22Rv1 (cell line): Measurements from ENCODE around the gene SFPQ.

Source experiments
- H3K27ac ChIP-seq: fragments of 450-650 bp; 2 replicates; pipeline ENCODE4 v1.5.1; 2017
- ZFX ChIP-seq: fragments of 450-650 bp; IDR thresholded peaks from 2 replicates; pipeline ENCODE4 v1.6.1; 2017; ENCODE audit warnings: antibody characterized with exemption, borderline replicate concordance
- TF ChIP-seq, protein P1 (sequence below): fragments of 450-650 bp; IDR thresholded peaks from 2 replicates; pipeline ENCODE4 v1.5.1; 2017; ENCODE audit warnings: mild to moderate bottlenecking

The SFPQ gene

DNA sequence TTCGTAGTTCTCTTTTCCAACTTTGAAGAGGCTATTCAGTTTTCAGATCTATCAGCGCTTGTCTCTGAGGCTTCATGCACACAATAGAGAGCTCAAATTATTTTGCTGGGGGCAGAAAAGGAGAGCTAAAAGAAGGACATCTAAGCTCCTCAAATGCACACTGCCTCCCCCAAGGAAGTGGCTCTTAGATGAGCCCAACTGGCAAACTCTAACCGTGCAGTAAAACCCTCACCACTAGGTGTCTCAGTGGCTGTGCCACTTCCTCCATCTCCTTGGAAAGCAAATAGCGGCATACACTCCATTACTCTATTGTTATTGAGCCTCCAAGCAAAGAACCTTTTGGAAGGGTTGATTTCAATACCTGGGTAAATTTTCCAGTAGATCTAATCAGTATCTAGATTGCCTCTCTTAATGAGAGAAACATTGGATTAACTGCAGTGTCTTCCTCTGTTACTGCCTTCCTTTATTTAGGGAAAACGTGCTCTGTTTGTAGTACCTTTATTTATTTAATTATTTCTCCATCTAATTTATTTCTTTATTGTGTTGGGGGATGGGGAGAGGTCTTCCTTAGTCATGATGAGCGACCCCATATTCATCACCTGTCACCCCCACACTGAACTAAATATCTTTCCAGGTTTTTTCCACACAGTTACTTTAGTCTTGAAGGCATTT is 9.2 kb upstream of the SFPQ start:
- no peak overlapping the region for H3K27ac ChIP-seq
- no peak for TF ChIP-seq ZFX
- TF ChIP-seq, protein P1, sequence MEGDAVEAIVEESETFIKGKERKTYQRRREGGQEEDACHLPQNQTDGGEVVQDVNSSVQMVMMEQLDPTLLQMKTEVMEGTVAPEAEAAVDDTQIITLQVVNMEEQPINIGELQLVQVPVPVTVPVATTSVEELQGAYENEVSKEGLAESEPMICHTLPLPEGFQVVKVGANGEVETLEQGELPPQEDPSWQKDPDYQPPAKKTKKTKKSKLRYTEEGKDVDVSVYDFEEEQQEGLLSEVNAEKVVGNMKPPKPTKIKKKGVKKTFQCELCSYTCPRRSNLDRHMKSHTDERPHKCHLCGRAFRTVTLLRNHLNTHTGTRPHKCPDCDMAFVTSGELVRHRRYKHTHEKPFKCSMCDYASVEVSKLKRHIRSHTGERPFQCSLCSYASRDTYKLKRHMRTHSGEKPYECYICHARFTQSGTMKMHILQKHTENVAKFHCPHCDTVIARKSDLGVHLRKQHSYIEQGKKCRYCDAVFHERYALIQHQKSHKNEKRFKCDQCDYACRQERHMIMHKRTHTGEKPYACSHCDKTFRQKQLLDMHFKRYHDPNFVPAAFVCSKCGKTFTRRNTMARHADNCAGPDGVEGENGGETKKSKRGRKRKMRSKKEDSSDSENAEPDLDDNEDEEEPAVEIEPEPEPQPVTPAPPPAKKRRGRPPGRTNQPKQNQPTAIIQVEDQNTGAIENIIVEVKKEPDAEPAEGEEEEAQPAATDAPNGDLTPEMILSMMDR, result peak; percentile 89

DNA sequence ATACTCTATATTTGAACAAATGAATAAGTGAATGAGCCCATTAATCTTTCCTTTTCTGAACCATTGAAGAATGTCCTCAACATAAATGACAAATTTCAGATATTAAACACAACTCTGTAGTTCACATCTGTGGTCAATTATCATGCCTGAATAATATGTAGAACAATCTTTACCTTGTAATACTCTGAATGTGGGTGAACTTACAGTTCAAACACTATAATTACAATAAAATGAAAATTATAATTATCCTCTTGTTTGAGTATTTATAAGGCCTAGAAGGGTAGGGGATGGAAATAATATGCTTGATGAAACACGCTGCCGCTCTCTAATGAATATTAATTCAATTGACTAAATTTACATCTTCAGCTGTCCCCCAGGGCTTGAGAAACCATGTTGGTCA is 8.7 kb upstream of the SFPQ start:
- no peak overlapping the region for H3K27ac ChIP-seq
- TF ChIP-seq, protein P1, result no peak
- no peak for TF ChIP-seq ZFX

DNA sequence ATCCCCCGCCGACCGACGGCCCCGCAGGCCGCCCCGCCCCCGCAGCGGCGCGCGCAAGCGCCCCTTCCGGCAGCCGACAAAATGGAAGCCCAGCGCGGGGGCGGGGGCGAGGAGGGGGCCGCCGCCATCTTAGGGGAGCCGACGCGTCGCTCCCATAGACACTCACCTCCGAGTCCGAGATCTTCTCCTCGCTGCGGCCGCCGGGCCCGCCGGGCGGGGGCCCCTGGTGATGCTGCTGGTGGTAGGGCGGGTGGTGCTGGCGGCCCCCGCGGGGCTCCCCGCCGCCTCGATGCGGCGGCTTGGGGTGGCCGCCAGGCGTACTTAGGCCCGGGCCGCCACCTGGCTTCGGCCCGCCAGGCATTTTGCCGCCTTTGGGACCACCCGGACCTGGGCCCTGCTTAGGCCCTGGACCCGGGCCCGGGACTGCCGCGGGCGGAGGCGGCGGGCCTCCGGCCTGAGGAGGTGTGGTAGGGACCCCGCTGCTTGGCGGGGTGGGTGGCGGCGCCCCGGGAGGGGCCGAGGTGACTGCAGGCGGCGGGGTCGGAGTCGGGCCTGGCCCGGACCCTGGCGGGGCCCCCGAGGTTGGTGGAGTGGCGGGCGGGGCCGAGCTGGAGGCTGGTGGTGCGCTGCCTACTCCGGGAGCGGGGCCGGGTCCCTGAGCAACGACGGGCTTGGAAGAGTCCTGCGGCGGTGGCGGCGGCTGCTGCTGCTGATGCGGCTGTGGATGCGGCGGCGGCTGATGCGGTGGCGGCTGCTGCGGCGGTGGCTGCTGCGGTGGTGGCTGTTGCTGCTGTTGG is 691 bp downstream of the SFPQ start:
- peak overlapping the region; percentile 95 for H3K27ac ChIP-seq
- TF ChIP-seq, protein P1, result peak; percentile 54
- TF ChIP-seq ZFX, result no peak

DNA sequence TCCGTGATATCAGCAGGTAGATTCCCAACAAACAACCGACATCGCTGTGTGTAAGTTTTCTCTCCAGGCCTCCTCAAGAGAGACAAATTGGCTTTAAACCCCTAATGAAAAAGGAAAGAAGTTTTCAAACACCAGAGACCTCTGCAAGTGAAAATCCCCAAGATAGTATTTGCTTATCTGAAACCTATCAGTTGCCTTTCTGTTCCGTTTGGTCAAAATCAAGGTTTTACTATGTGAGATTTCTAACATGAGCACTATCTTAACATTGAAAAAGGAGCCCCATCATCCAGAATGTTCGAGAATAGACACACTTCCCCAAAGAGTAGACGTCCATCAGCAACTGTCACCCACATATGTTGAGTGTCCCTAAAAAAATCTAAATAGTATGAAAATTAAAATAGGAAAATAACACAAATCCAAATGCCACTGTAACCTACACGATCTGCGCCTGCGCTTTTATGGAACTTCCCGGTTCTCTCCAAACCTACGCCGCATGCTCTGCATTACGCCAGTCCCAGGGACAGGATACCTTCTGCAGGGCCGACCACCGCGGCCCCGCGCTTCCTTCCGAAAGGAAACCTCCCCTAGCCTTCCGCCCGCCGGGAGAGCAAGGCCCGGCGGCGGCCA is 1.4 kb downstream of the SFPQ start:
- H3K27ac ChIP-seq, result peak overlapping the region; percentile 95
- no peak for TF ChIP-seq ZFX

DNA sequence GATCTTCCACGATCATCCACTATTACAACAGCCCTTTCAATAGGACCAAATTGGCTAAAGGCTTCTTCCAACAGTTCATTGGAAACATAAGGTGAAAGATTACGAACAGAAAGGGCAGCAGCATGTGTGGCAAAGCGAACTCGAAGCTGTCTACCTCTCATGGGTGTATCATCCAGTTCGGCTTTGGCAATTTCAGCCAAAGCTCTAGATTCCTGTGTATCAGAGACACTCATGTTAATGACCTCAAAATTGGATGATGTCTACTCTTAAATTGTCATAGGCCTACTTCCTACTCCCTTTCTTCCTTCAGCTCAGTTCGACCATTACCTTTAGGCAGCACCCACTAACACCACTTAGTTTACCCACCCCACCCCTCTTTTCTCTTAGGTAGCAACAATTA is 2.2 kb downstream of the SFPQ start:
- no peak for TF ChIP-seq ZFX
- TF ChIP-seq, protein P1, result no peak
- peak overlapping the region; percentile 95 for H3K27ac ChIP-seq

DNA sequence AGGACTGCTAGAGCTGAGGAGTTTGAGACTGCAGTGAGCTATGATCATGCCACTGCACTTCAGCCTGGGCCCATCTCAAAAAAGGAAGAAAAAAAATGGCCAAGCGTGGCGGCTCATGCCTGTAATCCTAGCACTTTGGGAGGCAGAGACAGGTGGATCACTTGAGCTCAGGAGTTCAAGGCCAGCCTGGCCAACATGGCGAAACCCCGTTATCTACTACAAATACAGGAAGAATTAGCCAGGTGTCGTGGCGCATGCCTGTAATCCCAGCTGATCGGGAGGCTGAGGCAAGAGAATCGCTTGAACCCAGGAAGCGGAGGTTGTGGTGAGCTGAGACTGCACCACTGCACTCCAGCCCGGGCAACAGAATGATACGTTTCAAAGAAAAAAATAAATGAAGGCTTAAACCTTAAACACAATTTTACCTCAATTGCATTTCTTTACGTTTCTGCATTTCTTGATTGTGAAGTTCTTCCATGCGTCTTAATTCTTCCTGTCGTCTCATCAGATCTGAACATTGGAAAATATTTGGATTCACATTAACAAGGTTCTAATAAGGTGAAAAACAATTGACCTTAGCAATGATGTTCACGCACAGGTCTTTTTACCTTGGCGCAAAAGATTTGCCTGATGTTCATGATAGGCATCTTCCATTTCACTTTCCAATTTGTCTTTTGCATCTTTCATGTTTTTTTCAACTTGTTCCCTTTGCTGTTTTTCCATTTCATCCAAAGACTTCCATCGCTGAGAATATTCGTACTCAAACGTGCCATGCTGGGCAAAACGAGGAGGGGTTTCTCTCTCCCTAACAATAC is 4.2 kb downstream of the SFPQ start:
- no peak overlapping the region for H3K27ac ChIP-seq
- TF ChIP-seq ZFX, result no peak
- TF ChIP-seq, protein P1, result no peak

- no peak overlapping the region for H3K27ac ChIP-seq
- no peak for TF ChIP-seq ZFX
- TF ChIP-seq, protein P1, result no peak
These were observed 5.1 kb downstream of the SFPQ start for GRCh38 chr1:35187816-35188342.
